A549 (cell line): ENCODE results near the gene DLG2. TPM values are rescaled to one million over a fixed set of nuclear protein-coding genes. Genes with fewer than 3 reads are reported as not detected.

Experiments
- ATAC-seq, 2 experiments: fragments of 200-7000 bp in 1 of 2; fragments of >200 bp in 1 of 2; cut with Nextera tagmentation in 1 of 2; cut with Tn5 transposase in 1 of 2; 3 replicates each; pipeline versions ENCODE4 v1.8.0 to v1.9.1; 2018 to 2020; ENCODE audit warnings: mild to moderate bottlenecking in 1 of 2, moderate library complexity in 1 of 2
- CTCF ChIA-PET: fragments of 300-600 bp; sonication (Branson Sonifier 250); formaldehyde crosslinking; extraction: SDS; loops from one replicate; lab custom pipeline; 2021; ENCODE audit warnings: antibody characterized with exemption, inconsistent platforms; lab: Yijun Ruan, JAX
- POLR2A ChIA-PET: fragments of 350-600 bp; formaldehyde crosslinking; extraction: SDS; loops from one replicate; lab custom pipeline; 2021; ENCODE audit warnings: antibody characterized with exemption, inconsistent platforms; lab: Yijun Ruan, JAX
- DNase-seq, 2 experiments: peaks; one replicate each; pipeline versions ENCODE4 v3.0.0 to v3.0.0-alpha.2; 2011 to 2016; ENCODE audit warnings: low read depth in 1 of 2, low spot score in 1 of 2
- FAIRE-seq: peaks from 2 replicates; lab custom pipeline; 2011; peaks lifted over from hg19 to GRCh38; lab: Jason Lieb, UNC
- H3K27ac ChIP-seq, 2 experiments: fragments of >200 bp; sonication (Bioruptor Twin); formaldehyde crosslinking; 3 replicates each; pipeline ENCODE4 v1.5.1; 2016 to 2017
- H3K4me1 ChIP-seq: fragments of >200 bp; sonication (Bioruptor Twin); formaldehyde crosslinking; 3 replicates; pipeline ENCODE4 v1.6.1; 2016
- H3K4me2 ChIP-seq: fragments of >200 bp; sonication (Bioruptor Twin); formaldehyde crosslinking; 3 replicates; pipeline ENCODE4 v1.6.1; 2016
- H3K4me3 ChIP-seq: fragments of >200 bp; sonication (Bioruptor Twin); formaldehyde crosslinking; 3 replicates; pipeline ENCODE4 v1.5.1; 2016
- H3K9me3 ChIP-seq: fragments of >200 bp; sonication (Bioruptor Twin); formaldehyde crosslinking; 3 replicates; pipeline ENCODE4 v1.6.1; 2016
- CBX8 ChIP-seq: fragments of 200-600 bp; sonication (generic); IDR thresholded peaks from 2 replicates; pipeline ENCODE4 v1.6.1; 2016
- CHD4 ChIP-seq: fragments of 200-600 bp; sonication (generic); IDR thresholded peaks from 2 replicates; pipeline ENCODE4 v1.6.1; 2016; ENCODE audit warnings: antibody characterized with exemption, mild to moderate bottlenecking, borderline replicate concordance
- EP300 ChIP-seq, 2 experiments: fragments of >200 bp; sonication (Bioruptor Twin); formaldehyde crosslinking; IDR thresholded peaks; 2 replicates in 1 of 2; 3 replicates in 1 of 2; pipeline ENCODE4 v1.6.1; 2016 to 2017
- GATA3 ChIP-seq: IDR thresholded peaks from 2 replicates; pipeline ENCODE4 v1.6.1; 2012; ENCODE audit warnings: borderline replicate concordance
- HDAC2 ChIP-seq: fragments of 200-600 bp; sonication (generic); IDR thresholded peaks from 2 replicates; pipeline ENCODE4 v1.6.1; 2016
- HES2 ChIP-seq: fragments of >200 bp; sonication (Bioruptor Twin); formaldehyde crosslinking; IDR thresholded peaks from 2 replicates; pipeline ENCODE4 v1.6.1; 2016
- HEYL ChIP-seq: fragments of 250-450 bp; sonication (Bioruptor Pico); IDR thresholded peaks from 2 replicates; pipeline ENCODE4 v1.8.0; 2021; ENCODE audit warnings: mild to moderate bottlenecking, moderate library complexity
- HOXB13 ChIP-seq: fragments of 250-450 bp; sonication (Bioruptor Pico); IDR thresholded peaks from 2 replicates; pipeline ENCODE4 v1.5.0; 2020; ENCODE audit warnings: low read depth, mild to moderate bottlenecking, moderate library complexity
- JUN ChIP-seq, 2 experiments: fragments of >200 bp; sonication (Bioruptor Twin); formaldehyde crosslinking; IDR thresholded peaks; 2 replicates in 1 of 2; 3 replicates in 1 of 2; pipeline ENCODE4 v1.6.1; 2016 to 2017
- KDM1A ChIP-seq: fragments of 200-600 bp; sonication (generic); IDR thresholded peaks from 2 replicates; pipeline ENCODE4 v1.6.1; 2016; ENCODE audit warnings: low read depth, mild to moderate bottlenecking
- MAZ ChIP-seq: fragments of 150-350 bp; IDR thresholded peaks from 2 replicates; pipeline ENCODE4 v1.6.1; 2014; ENCODE audit warnings: antibody characterized with exemption, low read depth, low read length, borderline replicate concordance
- MYC ChIP-seq: IDR thresholded peaks from 2 replicates; pipeline ENCODE4 v1.6.1; 2012; ENCODE audit warnings: mild to moderate bottlenecking, inconsistent platforms, low read length, improper control_type of control experiment, borderline replicate concordance
- NFE2L2 ChIP-seq: fragments of 150-350 bp; conservative IDR thresholded peaks from 2 replicates; pipeline ENCODE4 v1.6.1; 2014; ENCODE audit warnings: low read length
- NR3C1 ChIP-seq: fragments of >200 bp; sonication (Bioruptor Twin); formaldehyde crosslinking; IDR thresholded peaks from 3 replicates; pipeline ENCODE4 v1.6.1; 2017
- PBX3 ChIP-seq: IDR thresholded peaks from 2 replicates; pipeline ENCODE4 v1.6.1; 2012
- PHF8 ChIP-seq: fragments of 200-600 bp; sonication (generic); IDR thresholded peaks from 2 replicates; pipeline ENCODE4 v1.6.1; 2016; ENCODE audit warnings: low read depth, mild to moderate bottlenecking, antibody characterized with exemption, moderate library complexity, borderline replicate concordance
- POLR2AphosphoS2 ChIP-seq: conservative IDR thresholded peaks from 2 replicates; pipeline ENCODE4 v1.6.1; 2012; ENCODE audit warnings: low read length, improper control_type of control experiment, inconsistent platforms
- RARB ChIP-seq: fragments of 250-450 bp; sonication (Bioruptor Pico); IDR thresholded peaks from 2 replicates; pipeline ENCODE4 v1.8.0; 2021; ENCODE audit warnings: mild to moderate bottlenecking, moderate library complexity
- SMC3 ChIP-seq: fragments of >200 bp; sonication (Bioruptor Twin); formaldehyde crosslinking; IDR thresholded peaks from 3 replicates; pipeline ENCODE4 v1.6.1; 2018; ENCODE audit warnings: inconsistent platforms
- ZC3H11A ChIP-seq: fragments of 450-650 bp; IDR thresholded peaks from 2 replicates; pipeline ENCODE4 v1.6.1; 2014; ENCODE audit warnings: antibody characterized with exemption, mild to moderate bottlenecking
- ZNF302 ChIP-seq: fragments of 250-450 bp; sonication (Bioruptor Pico); IDR thresholded peaks from 2 replicates; pipeline ENCODE4 v1.9.0; 2021; ENCODE audit warnings: inconsistent platforms, mild to moderate bottlenecking, moderate library complexity
- ZSCAN20 ChIP-seq: fragments of 250-450 bp; sonication (Bioruptor Pico); IDR thresholded peaks from 2 replicates; pipeline ENCODE4 v1.8.0; 2022; ENCODE audit warnings: mild to moderate bottlenecking, moderate library complexity
- WGBS: methylation state at CpG from one replicate; pipeline ENCODE4 v1.1.6; 2017; ENCODE audit errors: missing lambda C conversion rate; 5-methylcytosine and 5-hydroxymethylcytosine counted together
- polyA plus RNA-seq, 4 experiments: library from polyadenylated mRNA; depleted of rRNA in 3 of 4; stranded (reverse); fragments of >200 nt; fragmentation: RNase III in 1 of 4; extraction: RNeasy Plus Mini Kit Qiagen cat#74134 plus additional on column Dnase treatment in 1 of 4; gene quantifications; 2 replicates in 3 of 4; 3 replicates in 1 of 4; pipeline ENCODE4 v1.2.3, GENCODE V29; 2011 to 2017
- TF ChIP-seq, protein P1 (sequence below): fragments of 150-350 bp; IDR thresholded peaks from 2 replicates; pipeline ENCODE4 v1.6.1; 2014; ENCODE audit warnings: low read depth, mild to moderate bottlenecking, low read length

The DLG2 gene
- polyA plus RNA-seq, 2 of the 4 experiments (the other 2 are of a cell fraction) = 0.26 to 0.79 TPM

DNA sequence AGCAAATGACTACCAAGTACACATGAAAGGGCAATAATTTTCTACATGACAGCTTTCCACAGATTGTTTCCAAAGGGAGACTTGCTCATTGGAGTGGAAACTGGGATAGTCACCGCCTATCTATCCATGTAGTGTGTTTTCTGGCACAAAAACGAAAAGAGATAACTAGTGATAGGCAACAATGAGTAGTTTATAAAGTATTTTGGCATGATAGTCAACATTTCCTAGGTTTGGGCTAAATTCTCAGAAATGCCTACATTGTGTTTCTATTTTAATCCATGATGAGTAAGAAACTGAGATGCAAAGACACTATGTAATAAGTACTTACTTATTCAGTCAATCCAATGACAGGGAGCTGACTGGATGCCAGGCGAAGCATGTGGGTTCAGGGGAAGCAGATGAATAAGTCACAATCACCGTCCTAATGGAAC lies 1129.1 kb downstream of the DLG2 start (continued):
- TF ChIP-seq NR3C1 (no peak), RARB (CRISPR knock-in tag) (no peak), HEYL (no peak), HOXB13 (CRISPR knock-in tag) (no peak), ZC3H11A (no peak)
- TF ChIP-seq, protein P1, sequence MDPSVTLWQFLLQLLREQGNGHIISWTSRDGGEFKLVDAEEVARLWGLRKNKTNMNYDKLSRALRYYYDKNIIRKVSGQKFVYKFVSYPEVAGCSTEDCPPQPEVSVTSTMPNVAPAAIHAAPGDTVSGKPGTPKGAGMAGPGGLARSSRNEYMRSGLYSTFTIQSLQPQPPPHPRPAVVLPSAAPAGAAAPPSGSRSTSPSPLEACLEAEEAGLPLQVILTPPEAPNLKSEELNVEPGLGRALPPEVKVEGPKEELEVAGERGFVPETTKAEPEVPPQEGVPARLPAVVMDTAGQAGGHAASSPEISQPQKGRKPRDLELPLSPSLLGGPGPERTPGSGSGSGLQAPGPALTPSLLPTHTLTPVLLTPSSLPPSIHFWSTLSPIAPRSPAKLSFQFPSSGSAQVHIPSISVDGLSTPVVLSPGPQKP = no peak

DNA sequence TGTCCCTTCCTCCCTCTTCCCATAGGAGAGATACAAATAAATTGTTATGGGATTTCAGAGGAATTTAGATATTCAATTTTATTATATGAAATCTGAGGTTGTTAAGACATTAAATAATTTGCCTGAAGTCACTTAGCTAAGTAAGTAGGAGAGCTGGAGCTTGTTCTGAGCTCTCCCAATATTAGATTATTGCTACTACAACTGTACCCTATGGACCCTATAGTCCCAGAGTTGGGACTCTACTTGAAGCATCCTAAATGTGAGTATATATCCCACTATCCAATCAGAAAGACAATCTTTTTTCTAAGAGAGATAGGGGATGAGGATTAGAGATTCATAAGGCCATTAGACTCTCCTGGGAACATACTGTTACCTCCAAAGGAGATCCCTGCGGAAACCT lies 1130.0 kb downstream of the DLG2 start:
- POLR2A ChIA-PET = no interaction called here
- CTCF ChIA-PET = no interaction called here

GRCh38 chr11:84496122-84496521 lies 1131.0 kb downstream of the DLG2 start:
- Histone ChIP-seq H3K4me1 (no peaks in the 10 kb centered on the region), H3K27ac (no peak overlapping the region), H3K9me3 (no peaks in the 10 kb centered on the region), H3K4me2 (no peak overlapping the region), H3K4me3 (no peak overlapping the region)
- POLR2A ChIA-PET = no interaction called here
- CTCF ChIA-PET = no interaction called here
- ATAC-seq (no peak), DNase-seq (no peak), FAIRE-seq (no peak)
- 0% methylated on average over 2 of the region's 2 CpGs for WGBS
- TF ChIP-seq CBX8 = no peak
- no peak for TF ChIP-seq KDM1A
- no peak for TF ChIP-seq PHF8
- TF ChIP-seq MAZ = no peak
- TF ChIP-seq HES2 = no peak
- no peak for TF ChIP-seq JUN (IDR thresholded peaks at IDR 0.05)
- TF ChIP-seq ZC3H11A = no peak
- no peak for TF ChIP-seq EP300 (IDR thresholded peaks at IDR 0.05)
- TF ChIP-seq SMC3 = no peak
- TF ChIP-seq HEYL = no peak
- no peak for TF ChIP-seq ZNF302 (CRISPR knock-in tag)

More for the DNA sequence above, 1130.0 kb downstream of the DLG2 start:
- Histone ChIP-seq H3K27ac (no peak overlapping the region), H3K4me1 (no peaks in the 10 kb centered on the region), H3K9me3 (no peaks in the 10 kb centered on the region), H3K4me3 (no peak overlapping the region), H3K4me2 (no peak overlapping the region)
- TF ChIP-seq ZNF302 (CRISPR knock-in tag) (no peak), CHD4 (no peak), POLR2AphosphoS2 (no peak), HDAC2 (no peak), MAZ (no peak), MYC (no peak), HES2 (no peak), NFE2L2 (no peak), GATA3 (no peak), KDM1A (no peak), ZSCAN20 (no peak), PBX3 (no peak), HEYL (no peak)
- ATAC-seq (no peak), DNase-seq (no peak), FAIRE-seq (no peak)
- WGBS = 67% methylated on average over 1 of the region's 1 CpG
